HG03175 (cell line): ENCODE results near the gene MAPK9.

Experiments
- ATAC-seq: cut with Tn5 transposase; IDR thresholded peaks from one replicate; pipeline ENCODE4 v1.9.1; 2021; ENCODE audit warnings: mild to moderate bottlenecking, moderate library complexity; ENCODE audit not compliant: unreplicated experiment

The MAPK9 gene

DNA sequence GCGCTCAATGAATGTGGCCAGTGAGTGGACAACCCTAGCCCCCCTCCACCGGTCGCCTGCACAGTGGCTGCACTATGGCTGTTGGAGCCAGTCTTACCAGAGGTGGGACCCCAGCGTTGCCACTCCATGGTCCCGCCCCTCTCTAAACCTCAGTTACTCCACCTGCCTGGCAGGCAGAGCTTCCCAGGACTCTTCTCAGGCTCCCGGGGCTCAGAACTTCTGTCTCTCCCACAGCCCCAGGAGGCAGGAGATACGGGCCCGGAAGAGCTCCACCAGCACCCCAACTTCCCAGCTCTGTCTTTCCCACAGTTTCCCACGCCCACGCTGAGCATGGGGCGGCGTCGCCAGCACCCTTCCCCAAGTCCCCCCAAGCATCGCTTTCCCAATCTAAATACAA is 83.8 kb downstream of the MAPK9 start:
- ATAC-seq = no peak

DNA sequence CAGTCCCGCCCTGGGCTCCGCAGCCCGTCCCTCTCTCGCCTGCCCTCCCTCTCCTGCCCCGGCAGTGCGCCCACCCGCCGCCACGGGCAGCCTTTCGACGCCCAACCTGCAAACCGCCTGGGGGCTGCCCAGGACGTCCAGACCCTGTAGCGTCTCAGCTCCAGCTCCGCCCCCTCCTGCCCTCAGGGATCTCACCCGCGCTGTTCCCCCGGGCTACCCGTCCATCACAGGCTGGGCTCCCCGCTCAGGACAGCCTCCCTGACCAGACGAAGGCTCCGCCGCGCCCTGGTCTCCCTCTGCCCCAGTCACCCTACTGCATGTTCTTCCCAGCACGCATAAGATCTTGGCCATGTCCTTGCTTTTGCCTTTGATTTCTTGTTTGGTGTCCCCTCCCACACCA is 84.3 kb downstream of the MAPK9 start:
- ATAC-seq = no peak

GRCh38 chr5:180206993-180207392 is 84.9 kb downstream of the MAPK9 start:
- no peak for ATAC-seq

DNA sequence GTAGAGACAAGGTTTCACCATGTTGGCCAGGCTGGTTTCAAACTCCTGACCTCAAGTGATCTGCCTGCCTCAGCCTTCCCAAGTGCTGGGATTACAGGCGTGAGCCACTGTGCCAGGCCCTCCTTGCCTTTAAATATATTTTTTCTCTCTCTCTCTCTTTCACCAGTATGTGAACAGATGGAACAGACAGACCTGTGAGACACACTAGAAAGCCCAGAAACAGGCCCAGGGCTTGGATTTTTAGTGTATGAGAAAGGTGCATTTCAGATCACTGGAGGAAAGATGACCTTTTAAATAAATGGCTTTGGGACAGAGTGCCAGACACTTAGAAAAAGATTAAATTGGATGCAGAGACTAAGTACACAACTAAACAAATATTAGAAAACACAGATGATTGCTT is 86.0 kb downstream of the MAPK9 start:
- ATAC-seq = no peak

DNA sequence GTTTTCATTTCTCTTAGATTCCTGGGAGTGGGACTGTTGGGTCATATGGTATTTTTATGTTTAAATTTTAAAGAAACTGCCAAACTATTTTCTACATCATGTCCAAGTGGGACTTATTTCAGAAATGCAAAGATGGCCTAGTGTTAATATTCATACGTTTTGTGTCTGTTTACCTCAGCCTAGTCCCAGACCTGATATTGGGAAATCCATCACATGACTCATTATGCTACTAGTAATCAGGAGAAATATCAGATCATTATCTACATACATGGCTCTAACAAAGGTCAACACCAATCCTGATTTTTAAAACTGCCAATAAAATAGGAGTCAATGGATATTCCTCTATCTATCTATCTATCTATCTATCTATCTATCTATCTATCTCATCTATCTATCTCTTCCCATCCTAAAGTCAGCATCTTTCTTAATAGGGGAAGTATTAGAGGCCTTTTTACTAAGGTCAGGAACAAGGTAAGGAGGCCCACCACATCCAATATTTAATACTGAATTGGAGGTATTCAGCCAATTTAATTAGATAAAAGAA is 87.5 kb downstream of the MAPK9 start:
- no peak for ATAC-seq

DNA sequence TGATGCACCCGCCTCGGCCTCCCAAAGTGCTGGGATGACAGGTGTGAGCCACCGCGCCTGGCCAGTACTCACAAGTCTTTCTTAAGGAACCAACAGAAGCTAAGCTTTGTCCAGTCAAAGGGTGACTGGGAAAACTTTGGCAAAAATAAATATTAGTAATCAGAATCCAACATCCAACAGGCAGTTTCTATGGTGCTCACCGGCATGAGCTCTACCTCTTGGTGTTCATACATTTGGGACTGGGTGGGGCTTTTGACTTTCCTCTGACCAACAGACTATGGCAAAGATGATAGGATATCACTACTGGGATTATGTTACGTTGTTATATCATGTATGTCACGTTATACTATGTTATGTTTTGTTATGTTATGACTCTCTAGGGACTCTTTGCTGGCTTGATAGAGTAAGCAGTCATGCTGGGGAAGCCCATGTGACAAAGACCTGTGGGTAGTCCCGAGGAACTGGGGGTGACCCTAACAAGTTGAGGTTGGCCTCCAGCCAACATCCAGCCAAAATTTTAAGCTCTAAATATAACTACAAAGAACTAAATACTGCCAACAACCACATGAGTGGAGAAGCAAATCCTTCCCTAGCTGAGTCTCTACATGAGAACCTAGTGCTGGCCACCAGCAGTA is 88.8 kb downstream of the MAPK9 start:
- no peak for ATAC-seq

DNA sequence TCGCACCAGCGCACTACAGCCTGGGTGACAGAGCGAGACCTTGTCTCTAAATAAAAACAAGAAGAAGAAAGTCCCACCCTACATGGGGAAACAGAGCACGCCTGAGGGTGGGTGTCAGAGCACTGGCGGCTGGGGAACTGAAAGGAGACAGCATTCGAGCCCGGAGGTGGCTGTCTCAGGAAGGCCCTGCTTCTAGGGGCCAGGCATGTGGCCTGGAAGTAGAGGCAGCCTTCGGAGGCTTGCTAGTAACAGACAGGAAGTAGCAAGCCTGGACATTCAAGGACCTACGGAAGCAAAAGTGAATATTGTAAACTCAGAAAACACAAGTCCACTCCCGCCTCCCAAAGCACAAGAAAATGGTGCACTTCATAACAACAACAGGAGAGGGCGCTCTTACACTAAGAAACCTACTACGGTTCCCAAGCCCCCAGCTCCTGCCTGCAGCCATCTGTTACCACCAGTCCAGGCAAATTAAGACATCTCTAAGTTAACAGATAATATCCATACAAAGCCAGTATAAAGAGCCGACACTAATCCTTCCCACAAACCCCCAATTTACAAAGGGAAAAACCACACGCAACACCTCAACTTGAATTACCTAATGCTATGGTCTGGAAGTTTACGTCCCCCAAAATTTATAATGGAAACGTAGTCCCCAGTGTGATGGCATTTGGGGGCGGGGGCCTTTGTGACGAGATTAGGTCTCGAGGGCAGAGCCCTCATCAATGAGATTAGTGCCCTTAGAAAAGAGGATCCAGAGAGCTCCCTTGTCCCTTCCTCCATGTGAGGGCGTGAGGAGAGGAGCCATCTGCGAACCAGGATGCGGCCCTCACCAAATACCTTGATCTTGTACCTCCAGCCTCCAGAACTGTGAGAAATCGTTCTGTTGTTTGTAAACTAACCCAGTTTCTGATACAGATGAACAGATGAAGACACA is 90.6 kb downstream of the MAPK9 start:
- ATAC-seq = no peak

DNA sequence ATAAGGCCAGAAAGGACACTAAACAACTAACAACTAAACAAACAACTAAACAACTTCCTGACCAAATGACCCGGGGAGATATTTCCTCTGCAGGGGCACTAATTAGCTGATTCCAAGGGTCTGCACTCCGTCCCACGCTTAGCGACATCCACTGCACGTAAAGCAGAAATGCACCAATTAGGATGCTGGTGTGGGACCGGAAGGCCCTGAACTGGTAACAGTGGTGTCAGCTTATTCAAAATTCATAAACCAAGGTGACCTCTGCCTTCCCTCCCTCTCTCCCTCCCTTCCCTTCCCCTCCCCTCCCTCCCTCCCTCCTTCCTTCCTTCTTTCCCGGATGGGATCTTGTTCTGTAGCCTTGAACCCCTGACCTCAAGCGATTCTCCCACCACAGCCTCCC is 92.5 kb downstream of the MAPK9 start:
- ATAC-seq = no peak

- ATAC-seq = no peak
These were observed 93.7 kb downstream of the MAPK9 start for GRCh38 chr5:180198208-180198607.

DNA sequence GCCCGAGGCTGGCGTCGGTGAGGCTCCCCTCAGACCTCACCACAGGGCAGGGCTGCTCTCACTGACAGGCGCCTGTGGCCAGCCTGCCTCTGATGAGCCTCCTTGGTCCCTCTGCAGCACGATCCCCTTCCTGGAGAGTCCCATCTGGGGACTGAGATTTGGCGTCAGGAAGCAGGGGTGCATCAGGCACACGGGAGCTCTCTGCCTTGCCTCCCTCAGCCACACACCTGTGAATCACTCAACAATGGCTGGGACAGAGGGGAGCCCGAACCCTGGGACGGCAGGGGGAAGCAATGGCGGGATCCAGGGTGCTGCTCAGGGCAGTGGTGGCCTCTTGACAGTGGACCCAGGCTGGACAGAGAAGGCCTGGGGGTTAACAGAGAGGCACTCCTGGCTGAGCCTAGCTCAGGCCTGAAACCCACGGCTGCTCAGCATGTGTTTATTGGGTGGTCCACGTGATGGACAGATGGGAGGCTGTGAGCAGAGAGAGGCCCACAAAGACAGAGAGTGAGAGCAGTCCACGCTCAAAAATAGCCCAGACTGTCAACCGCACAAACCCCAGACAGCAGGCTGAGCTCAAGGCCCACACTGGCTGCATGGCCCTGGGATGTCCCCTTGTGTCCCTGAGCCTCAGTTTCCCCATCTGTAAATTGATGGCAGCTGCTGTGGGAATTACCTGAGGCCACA is 94.7 kb downstream of the MAPK9 start:
- no peak for ATAC-seq

DNA sequence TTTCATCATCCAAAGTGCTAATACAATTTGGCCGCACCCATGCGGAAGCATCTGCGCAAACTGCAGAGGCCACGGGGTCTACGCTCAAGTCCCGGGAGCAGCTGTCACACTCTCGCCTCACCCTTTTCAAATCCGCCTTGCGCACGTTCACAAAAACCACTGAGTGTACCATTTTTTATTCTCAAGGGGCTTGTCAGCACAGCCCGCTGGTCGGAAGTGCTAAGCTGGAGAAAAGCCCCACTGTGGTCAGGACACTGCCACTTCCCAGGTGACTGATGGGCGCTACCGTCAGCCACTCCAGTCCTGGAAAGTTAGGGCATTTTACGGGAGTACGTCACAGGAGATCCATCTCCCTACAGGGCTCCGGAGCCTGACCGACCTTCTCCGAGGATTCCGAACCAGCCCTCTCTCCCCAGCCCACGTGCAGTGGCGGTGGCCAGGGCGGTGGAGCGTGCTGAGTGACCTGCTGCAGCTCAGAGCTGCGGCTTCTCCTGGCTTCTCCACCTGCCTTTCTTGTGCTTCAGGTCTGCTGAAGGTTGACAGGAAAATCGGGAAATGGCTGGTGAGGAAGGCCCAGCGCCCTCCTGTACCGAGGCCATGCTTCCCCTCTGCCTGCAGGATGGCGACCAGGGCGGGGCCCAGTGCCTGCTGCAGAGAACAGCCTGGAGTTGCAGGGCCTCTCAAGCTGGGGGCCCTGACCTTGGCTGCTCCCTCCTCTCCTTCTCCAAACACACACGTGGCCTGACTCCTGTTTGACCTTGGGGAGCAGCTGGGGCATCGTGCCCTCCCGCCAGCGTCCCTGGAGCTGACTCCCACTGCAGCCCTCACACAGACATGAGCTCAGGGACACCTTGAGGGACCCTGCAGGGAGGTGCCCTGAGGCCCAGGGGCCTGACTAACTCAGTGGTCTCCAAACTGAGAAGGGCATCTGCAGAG is 97.2 kb downstream of the MAPK9 start:
- ATAC-seq = no peak

GRCh38 chr5:180193749-180194375 is 98.0 kb downstream of the MAPK9 start:
- no peak for ATAC-seq

DNA sequence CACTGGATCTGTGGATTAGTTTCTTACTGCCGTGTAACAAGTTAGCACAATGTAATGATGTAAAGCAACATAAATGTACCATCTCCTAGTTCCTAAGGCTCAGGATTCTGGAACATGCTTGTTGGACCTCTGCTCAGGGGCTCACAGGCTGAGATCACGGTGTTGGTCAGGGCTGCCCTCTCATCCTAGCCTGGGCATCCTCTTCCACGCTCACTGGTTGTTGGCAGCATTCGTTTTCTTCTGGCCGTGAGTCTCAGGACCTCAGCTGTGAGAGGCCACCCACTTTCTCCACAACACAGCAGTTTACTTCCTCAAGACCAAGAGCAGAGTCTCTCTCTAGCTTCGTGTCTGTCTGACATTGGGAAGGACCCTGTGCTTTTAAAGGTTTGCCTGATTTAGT is 100.2 kb downstream of the MAPK9 start:
- no peak for ATAC-seq

DNA sequence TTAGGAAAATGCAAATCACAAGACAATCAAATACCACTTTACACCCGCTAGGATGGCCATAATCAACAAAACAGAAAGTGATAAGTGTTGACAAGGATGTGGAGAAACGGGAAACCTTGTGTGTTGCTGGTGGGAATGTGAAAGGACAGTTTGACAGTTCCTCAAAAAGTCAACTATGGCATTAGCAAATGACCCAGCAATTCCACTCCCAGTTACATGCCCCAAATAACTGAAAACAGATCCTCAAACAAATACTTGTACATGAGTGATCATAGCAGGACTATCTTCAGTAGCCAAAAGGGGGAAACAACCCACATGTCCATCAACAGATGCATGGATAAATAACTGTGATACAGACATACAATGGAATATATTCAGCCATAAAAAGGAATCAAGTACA is 104.1 kb downstream of the MAPK9 start:
- no peak for ATAC-seq
